Measurements from ENCODE around the gene EHD2. TPM values are rescaled to one million over a fixed set of nuclear protein-coding genes. Genes with fewer than 3 reads are reported as not detected.
"Not testable (repeated sequence)": the region's sequence is repeated elsewhere in the genome, so short reads cannot be mapped to it uniquely, and the experiment has no call there.

Gene EHD2
- total and polyA plus RNA-seq, 2 of the 13 experiments (the other 11 are each of a cell fraction or from before 2014, with no cell fraction given): 0.09 to 0.28 TPM

DNA sequence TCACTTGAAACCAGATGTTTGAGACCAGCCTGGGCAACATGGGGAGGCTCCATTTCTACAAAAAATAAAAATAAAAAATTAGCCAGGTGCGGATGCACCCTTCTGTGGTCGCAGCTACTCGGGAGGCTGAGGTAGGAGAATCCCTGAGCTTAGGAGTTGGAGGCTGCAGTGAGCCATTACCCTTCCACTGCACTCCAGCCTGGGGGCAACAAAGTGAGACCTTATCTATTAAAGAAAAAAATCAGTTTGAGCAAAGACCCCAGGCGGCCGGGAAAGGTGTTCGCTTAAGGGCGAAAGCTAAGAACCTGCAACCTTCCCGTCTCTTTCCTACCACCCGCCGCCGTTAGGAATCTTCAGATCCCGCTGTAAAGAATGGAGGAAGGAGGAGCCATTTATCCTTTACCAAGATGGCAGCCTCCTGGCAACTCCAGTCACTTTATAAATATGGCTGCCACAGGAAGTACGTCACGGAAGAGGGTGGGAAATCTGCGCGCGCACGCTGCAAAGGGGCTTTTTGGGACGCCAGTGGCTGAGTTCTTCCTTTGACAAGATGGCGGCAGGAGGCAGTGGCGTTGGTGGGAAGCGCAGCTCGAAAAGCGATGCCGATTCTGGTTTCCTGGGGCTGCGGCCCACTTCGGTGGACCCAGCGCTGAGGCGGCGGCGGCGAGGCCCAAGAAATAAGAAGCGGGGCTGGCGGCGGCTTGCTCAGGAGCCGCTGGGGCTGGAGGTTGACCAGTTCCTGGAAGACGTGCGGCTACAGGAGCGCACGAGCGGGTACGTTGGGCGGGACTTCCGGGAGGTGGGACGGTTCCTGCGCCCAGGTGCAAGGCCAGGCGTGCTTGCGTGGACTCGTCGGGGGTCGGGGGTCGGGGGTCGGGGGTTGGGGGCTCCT is 32.0 kb downstream of the EHD2 start, which contains the start of gene NOP53 (continued):
- TF ChIP-seq ZNF510 (CRISPR knock-in tag; IDR thresholded peaks at IDR 0.05; ENCODE audit: low read depth) (peak; percentile 37; the same call in 1 of the 2 replicates), HNF4G (IDR thresholded peaks at IDR 0.05; ENCODE audit: borderline replicate concordance, low read depth, low read length) (no peak), HNF4G (CRISPR knock-in tag; IDR thresholded peaks at IDR 0.05; ENCODE audit: borderline replicate concordance, low read depth) (no peak), SP2 (CRISPR knock-in tag; IDR thresholded peaks at IDR 0.05) (peak; percentile 88), LCORL (IDR thresholded peaks at IDR 0.05) (no peak), LCORL (CRISPR knock-in tag; IDR thresholded peaks at IDR 0.05) (peak; percentile 49; the same call in 1 of the 2 replicates), GPN1 (CRISPR knock-in tag; IDR thresholded peaks at IDR 0.05; ENCODE audit: borderline replicate concordance) (no peak), ZNF550 (CRISPR knock-in tag; IDR thresholded peaks at IDR 0.05; ENCODE audit: borderline replicate concordance) (no peak), TAF15 (IDR thresholded peaks at IDR 0.05; ENCODE audit: low read depth, low read length, poor library complexity, severe bottlenecking) (no peak), ZNF317 (CRISPR knock-in tag; IDR thresholded peaks at IDR 0.05) (peak; percentile 33; the same call in 1 of the 2 replicates)

DNA sequence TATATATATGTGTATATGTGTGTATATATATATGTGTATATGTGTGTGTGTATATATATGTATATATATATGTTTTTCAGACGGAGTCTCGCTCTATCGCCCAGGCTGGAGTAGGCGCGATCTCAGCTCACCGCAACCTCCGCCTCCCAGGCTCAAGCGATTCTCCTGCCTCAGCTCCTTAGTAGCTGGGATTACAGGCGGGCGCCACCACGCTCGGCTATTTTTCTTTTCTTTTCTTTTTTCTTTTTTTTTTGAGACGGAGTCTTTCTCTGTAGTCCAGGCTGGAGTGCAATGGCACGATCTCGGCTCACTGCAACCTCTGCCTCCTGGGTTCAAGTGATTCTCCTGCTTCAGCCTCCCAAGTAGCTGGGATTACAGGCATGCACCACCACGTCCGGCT is 32.9 kb downstream of the EHD2 start:
- ATAC-seq; intact Hi-C loops (cut with micrococcal nuclease; ENCODE audit: unreplicated experiment); H3K9me3 ChIP-seq (ENCODE audit: low read length); H3K27me3 ChIP-seq (ENCODE audit: control insufficient read depth in 1 of 2, insufficient read depth in 2 of 2, low read length in 2 of 2); H4K20me1 ChIP-seq (ENCODE audit: insufficient read depth, low read length); H2AFZ ChIP-seq (ENCODE audit: low read length); in situ Hi-C loops (cut with HindIII; ENCODE audit: extremely low pct_ligation_motif_present, low pct_unique_long_range_greater_than_20kb); CTCF ChIA-PET (ENCODE audit: low intra/inter-chr PET ratio, low total read pairs); DNase-seq (ENCODE audit: low spot score); FAIRE-seq: not testable (repeated sequence)
- H3K79me2 ChIP-seq (ENCODE audit: insufficient read depth, low read length): peaks cover 25% of the 10 kb centered on the region
- peak overlapping the region; percentile 88 for H3K9ac ChIP-seq (ENCODE audit: insufficient read depth, low read depth, low read length)
- peaks cover 60% of the 10 kb centered on the region for H3K4me1 ChIP-seq (ENCODE audit: insufficient read depth, low read length)
- TF ChIP-seq ZBTB38 (CRISPR knock-in tag; IDR thresholded peaks at IDR 0.05) (peak; percentile 40; the same call in 1 of the 2 replicates), PRPF4 (IDR thresholded peaks at IDR 0.05; ENCODE audit: low read depth, low read length, poor library complexity, severe bottlenecking) (peak; percentile 67)
- peak overlapping the region; percentile 92 for H3K27ac ChIP-seq (ENCODE audit: extremely low read length, insufficient read depth, low read length)
- peak overlapping the region; percentile 78 to 92 (median 90) for H3K4me3 ChIP-seq (replicated peaks in 1 of 3; ENCODE audit: insufficient read depth in 1 of 3, low read depth in 2 of 3, low read length in 3 of 3)
- BruUV-seq (replicated peaks): TSS peak; percentile 79
- peak overlapping the region; percentile 96 for H3K4me2 ChIP-seq (ENCODE audit: low read depth, low read length)
- 80% methylated on average over 17 of the region's 17 CpGs for WGBS (ENCODE audit: low lambda C conversion rate)
- POLR2A ChIA-PET: interaction anchor here (1.8 kb wide), 1 partner anchor 12 kb away, joined by 5 read pairs; no protein-coding TSS in a partner anchor
- H3K36me3 ChIP-seq (replicated peaks in 1 of 2; ENCODE audit: control insufficient read depth in 1 of 2, insufficient read depth in 2 of 2, low read length in 2 of 2): peaks cover 17 to 34% of the 10 kb centered on the region in 2 experiments

Data from HepG2 (cell line).